ENCODE data around the gene C5AR1.
"Not testable (repeated sequence)": the region's sequence is repeated elsewhere in the genome, so short reads cannot be mapped to it uniquely, and the experiment has no call there.

The C5AR1 gene

GRCh38 chr19:47357788-47358680, 48.4 kb downstream of the C5AR1 start:
- Histone ChIP-seq H3K9me3 (ENCODE audit: control insufficient read depth, low read length) (no peaks in the 10 kb centered on the region), H3K36me3 (ENCODE audit: control insufficient read depth, insufficient read depth, low read length) (peaks cover 23% of the 10 kb centered on the region), H3K4me1 (ENCODE audit: control insufficient read depth, insufficient read depth, low read length) (peaks cover 5% of the 10 kb centered on the region), H3K27me3 (ENCODE audit: control insufficient read depth, insufficient read depth, low read length) (no peaks in the 10 kb centered on the region), H3K4me3 (ENCODE audit: low read length) (no peak overlapping the region), H3K9ac (ENCODE audit: low read length) (no peak overlapping the region)

GRCh38 chr19:47358936-47359335, 49.3 kb downstream of the C5AR1 start:
- Histone ChIP-seq H3K27me3 (ENCODE audit: control insufficient read depth, insufficient read depth, low read length) (no peaks in the 10 kb centered on the region), H3K9me3 (ENCODE audit: control insufficient read depth, low read length) (no peaks in the 10 kb centered on the region), H3K4me1 (ENCODE audit: control insufficient read depth, insufficient read depth, low read length) (no peaks in the 10 kb centered on the region), H3K4me3 (ENCODE audit: low read length) (no peak overlapping the region), H3K9ac (ENCODE audit: low read length) (no peak overlapping the region), H3K36me3 (ENCODE audit: control insufficient read depth, insufficient read depth, low read length) (peaks cover 23% of the 10 kb centered on the region)

GRCh38 chr19:47362321-47362720, 52.7 kb downstream of the C5AR1 start:
- Histone ChIP-seq H3K36me3 (ENCODE audit: control insufficient read depth, insufficient read depth, low read length) (peaks cover 16% of the 10 kb centered on the region), H3K4me1 (ENCODE audit: control insufficient read depth, insufficient read depth, low read length) (no peaks in the 10 kb centered on the region), H3K9ac (ENCODE audit: low read length) (no peak overlapping the region), H3K9me3 (ENCODE audit: control insufficient read depth, low read length) (no peaks in the 10 kb centered on the region), H3K27me3 (ENCODE audit: control insufficient read depth, insufficient read depth, low read length) (no peaks in the 10 kb centered on the region), H3K4me3 (ENCODE audit: low read length) (no peak overlapping the region)

- H3K36me3 ChIP-seq (ENCODE audit: control insufficient read depth, insufficient read depth, low read length) = peaks cover 10% of the 10 kb centered on the region
Measured at GRCh38 chr19:47363758-47364531, 54.3 kb downstream of the C5AR1 start.

GRCh38 chr19:47365455-47365854, 55.8 kb downstream of the C5AR1 start:
- not testable (repeated sequence) for H3K4me1 ChIP-seq (ENCODE audit: control insufficient read depth, insufficient read depth, low read length); H3K36me3 ChIP-seq (ENCODE audit: control insufficient read depth, insufficient read depth, low read length); H3K9me3 ChIP-seq (ENCODE audit: control insufficient read depth, low read length)

More at GRCh38 chr19:47363758-47364531, 54.3 kb downstream of the C5AR1 start:
- no peak overlapping the region for H3K9ac ChIP-seq (ENCODE audit: low read length)
- H3K27me3 ChIP-seq (ENCODE audit: control insufficient read depth, insufficient read depth, low read length) = no peaks in the 10 kb centered on the region
- no peaks in the 10 kb centered on the region for H3K4me1 ChIP-seq (ENCODE audit: control insufficient read depth, insufficient read depth, low read length)
- no peaks in the 10 kb centered on the region for H3K9me3 ChIP-seq (ENCODE audit: control insufficient read depth, low read length)
- H3K4me3 ChIP-seq (ENCODE audit: low read length) = no peak overlapping the region

GRCh38 chr19:47370045-47370611, 60.5 kb downstream of the C5AR1 start:
- no peaks in the 10 kb centered on the region for H3K27me3 ChIP-seq (ENCODE audit: control insufficient read depth, insufficient read depth, low read length)

More at GRCh38 chr19:47365455-47365854, 55.8 kb downstream of the C5AR1 start:
- not testable (repeated sequence) for H3K4me3 ChIP-seq (ENCODE audit: low read length); H3K9ac ChIP-seq (ENCODE audit: low read length); H3K27me3 ChIP-seq (ENCODE audit: control insufficient read depth, insufficient read depth, low read length)

GRCh38 chr19:47371261-47371660, 61.6 kb downstream of the C5AR1 start:
- H3K4me1 ChIP-seq (ENCODE audit: control insufficient read depth, insufficient read depth, low read length) = no peaks in the 10 kb centered on the region
- peaks cover 27% of the 10 kb centered on the region for H3K36me3 ChIP-seq (ENCODE audit: control insufficient read depth, insufficient read depth, low read length)
- H3K27me3 ChIP-seq (ENCODE audit: control insufficient read depth, insufficient read depth, low read length) = no peaks in the 10 kb centered on the region
- H3K9me3 ChIP-seq (ENCODE audit: control insufficient read depth, low read length) = no peaks in the 10 kb centered on the region
- no peak overlapping the region for H3K9ac ChIP-seq (ENCODE audit: low read length)
- no peak overlapping the region for H3K4me3 ChIP-seq (ENCODE audit: low read length)

More at GRCh38 chr19:47370045-47370611, 60.5 kb downstream of the C5AR1 start:
- Histone ChIP-seq H3K4me3 (ENCODE audit: low read length) (no peak overlapping the region), H3K9me3 (ENCODE audit: control insufficient read depth, low read length) (no peaks in the 10 kb centered on the region), H3K4me1 (ENCODE audit: control insufficient read depth, insufficient read depth, low read length) (no peaks in the 10 kb centered on the region), H3K9ac (ENCODE audit: low read length) (no peak overlapping the region), H3K36me3 (ENCODE audit: control insufficient read depth, insufficient read depth, low read length) (peaks cover 18% of the 10 kb centered on the region)

Data from mucosa of stomach (tissue), 1 donor.